Colon (tissue), 2 donors: ENCODE measurements around the gene TNP2.

Experiments used
- FAIRE-seq: peaks from 2 replicates; lab custom pipeline; 2012; peaks lifted over from hg19 to GRCh38; lab: Jason Lieb, UNC
- donor health status: control.
- donor health status: control.

TNP2 gene

DNA sequence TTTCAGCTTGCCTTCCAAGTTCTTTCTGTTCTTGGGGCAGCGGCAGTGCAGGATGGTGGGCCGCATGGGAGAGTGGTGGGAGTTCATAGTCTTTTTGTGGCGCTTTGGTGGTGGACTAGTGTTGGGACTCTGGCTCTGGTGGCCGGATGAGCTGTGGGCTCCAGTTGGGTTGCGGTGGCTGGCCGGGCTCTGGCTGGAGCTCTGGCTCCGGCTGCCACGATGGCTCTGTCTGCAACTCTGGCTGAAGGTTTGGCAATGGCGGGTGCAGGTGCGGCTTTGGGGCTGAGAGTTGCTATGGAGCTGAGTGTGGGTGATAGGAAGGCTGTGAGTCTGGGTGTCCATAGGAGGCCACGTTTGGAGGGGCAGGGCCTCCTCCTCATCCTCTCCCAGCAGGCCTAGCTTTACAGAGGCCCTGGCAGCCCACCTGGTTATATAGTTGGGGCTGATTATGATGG, at the start of gene TNP2:
Gene TNP2 (minus strand): TSS at position 405 of the 455 bp plus-strand sequence. CDS start 63 bp downstream, at position 342.
- no peak for FAIRE-seq

GRCh38 chr16:11318817-11319216, 49.7 kb upstream of the TNP2 start:
- no peak for FAIRE-seq

GRCh38 chr16:11316331-11317015, 47.3 kb upstream of the TNP2 start:
- no peak for FAIRE-seq

DNA sequence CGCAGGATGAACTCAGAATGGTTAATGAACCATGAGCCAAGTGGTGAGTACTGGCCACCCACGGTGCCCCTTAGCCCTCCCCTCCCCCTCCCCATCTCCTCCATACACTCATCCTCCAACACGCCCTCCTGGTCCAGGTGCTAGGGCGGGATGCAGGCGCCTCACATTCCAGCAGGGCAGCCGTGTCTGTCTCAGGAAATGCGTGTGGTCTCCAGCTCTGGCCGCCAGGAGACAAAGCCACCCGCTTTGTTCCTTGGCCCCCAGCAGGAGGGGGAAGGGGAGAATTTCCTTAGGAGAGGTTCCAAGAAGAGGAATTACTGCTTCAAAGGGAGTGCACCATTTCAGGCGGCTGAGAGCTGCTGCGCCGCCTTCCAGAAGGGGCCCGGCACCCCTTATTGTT, 46.4 kb upstream of the TNP2 start:
- no peak for FAIRE-seq

DNA sequence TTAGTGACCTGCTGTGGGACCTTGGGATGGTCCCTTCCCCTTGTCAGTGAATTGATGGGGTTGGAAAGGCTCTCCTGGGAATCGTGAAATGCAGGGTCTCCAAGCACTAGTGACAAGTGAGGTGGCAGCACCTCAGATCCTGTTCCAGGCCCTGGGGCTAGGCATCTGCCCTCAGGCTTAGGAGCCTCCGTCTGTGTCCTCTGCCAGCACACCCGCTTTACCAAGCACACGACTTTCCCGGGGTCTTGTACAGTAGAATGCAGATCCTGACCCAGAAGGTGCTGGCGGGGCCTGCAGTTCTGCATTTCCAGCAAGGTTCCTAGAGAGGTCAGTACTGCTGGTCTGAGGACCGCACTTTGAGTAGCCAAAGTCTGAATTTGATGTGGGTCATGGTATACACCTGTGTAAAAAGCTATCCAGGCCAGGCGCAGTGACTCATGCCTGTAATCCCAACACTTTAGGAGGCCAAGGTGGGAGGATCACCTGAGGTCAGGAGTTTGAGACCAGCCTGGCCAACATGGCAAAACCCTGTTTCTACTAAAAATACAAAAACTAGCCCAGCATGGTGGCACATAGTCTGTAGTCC, 45.3 kb upstream of the TNP2 start:
- no peak for FAIRE-seq

GRCh38 chr16:11313493-11314308, 44.6 kb upstream of the TNP2 start:
- FAIRE-seq = no peak

DNA sequence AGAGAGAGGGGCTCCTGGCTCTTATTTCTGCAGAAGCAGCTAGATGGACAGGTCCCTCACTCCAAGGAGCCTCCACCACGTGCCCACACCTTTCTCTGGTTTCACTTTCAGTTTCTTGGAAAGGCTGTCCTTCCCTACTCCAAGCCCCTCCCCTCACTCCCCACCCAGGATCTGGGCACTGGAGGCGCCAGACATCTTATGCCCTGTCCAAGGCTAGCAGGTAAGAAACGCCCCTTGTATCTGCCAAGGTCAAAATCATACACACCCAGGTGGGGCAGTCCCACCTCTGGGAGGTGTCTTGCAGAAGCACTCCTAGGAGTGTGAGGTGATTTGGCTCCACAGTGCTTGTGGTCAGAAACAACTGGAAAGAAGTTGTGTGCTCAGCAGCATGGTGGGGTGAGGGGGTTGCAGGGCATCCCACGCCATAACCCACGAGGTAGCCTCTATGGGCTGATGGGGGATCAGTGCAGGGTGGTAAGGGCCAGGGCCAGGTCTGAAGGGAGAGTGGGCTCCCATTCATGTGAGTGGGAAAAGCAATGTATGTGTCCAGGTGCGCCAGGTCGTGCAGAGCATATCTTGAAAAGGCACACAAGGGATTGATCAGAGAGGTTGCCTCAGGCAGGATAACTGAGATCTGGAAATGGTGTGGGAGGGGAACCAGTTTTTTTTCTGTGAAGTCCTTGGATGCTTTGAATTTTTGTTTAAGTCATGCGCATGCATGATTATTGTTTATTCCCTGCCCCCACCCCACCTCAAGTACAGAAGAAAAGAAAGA, 43.8 kb upstream of the TNP2 start:
- FAIRE-seq = no peak

DNA sequence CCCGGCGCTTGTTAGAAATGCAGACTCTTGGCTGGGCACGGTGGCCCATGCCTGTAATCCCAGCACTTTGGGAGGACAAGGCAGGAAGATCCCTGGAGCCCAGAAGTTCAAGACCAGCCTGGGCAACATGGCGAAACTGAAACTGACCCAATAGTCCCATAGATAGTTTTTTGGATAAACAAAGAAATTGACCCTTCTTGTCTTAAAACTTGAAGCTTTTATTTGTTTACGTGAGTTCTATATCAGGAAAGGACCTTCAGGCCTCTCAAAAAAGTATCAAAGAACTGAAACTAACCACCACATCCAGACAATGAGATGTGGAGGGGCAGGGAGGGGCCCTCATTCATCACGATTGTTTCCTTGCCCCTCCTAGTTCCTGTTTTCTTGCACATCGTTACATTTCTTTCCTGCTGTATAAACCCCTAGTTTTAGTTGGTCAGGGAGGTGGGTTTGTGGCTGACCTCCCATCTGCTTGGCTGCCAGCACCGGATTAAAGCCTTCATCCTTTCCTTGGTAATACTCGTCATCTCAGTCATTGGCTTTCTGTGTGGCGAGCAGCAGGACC, 42.0 kb upstream of the TNP2 start:
- no peak for FAIRE-seq

DNA sequence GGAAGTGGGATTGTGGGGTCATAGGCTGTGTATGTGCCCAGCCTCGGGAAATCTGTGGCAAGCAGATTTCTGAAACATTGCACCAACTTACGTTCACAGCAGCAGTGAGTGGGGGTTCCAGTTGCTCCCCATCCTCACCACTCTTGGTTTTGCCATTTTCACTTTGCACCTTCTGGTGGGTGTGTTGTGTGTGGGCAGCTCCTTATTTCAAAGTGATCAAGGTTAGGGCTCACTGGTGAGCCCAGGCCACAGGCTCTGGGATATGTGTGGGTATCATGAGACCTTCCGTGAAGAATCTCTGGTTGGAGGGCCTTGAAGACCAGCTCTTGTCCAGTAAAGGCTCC, 41.5 kb upstream of the TNP2 start:
- FAIRE-seq = no peak

- no peak for FAIRE-seq
Measured at GRCh38 chr16:11309895-11310633, 40.9 kb upstream of the TNP2 start.

DNA sequence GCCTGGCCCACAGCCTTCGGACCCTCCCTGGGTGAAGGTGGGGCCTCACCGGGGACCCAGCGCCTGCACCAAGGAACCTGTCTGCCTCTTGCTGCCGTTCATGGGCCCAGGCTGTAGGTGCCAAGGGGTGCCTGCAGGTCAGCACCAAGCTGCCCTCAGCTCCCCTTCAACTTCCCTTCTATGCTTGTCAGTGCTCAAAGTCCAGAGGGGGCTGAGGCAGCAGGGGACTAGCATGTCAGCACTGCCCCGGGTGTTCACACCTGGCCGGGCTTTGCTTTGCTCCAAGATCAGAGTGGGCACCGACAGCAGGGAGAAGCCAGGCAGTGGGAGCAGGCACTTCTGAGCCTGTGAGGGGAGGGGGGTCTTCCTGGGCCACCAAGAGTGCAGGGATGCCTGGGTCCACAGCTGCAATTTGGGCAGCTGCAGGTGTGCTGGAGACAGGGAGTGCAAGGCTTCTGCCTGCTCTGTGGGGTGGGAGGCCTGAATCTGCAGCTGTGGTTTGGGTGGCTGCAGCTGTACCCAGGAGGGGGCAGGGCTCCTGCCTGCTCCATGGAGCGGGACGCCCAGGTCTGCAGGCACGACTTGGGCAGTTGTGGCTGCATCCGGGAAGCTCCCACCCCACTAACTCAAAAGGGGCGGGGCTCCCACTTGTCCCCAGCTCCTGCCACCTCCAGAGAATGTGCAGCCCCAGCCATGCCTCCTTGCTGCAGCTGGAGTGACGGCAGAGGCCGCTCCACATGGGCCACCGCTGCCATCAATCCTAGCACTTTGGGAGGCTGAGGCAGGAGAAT, 39.6 kb upstream of the TNP2 start:
- FAIRE-seq = no peak

DNA sequence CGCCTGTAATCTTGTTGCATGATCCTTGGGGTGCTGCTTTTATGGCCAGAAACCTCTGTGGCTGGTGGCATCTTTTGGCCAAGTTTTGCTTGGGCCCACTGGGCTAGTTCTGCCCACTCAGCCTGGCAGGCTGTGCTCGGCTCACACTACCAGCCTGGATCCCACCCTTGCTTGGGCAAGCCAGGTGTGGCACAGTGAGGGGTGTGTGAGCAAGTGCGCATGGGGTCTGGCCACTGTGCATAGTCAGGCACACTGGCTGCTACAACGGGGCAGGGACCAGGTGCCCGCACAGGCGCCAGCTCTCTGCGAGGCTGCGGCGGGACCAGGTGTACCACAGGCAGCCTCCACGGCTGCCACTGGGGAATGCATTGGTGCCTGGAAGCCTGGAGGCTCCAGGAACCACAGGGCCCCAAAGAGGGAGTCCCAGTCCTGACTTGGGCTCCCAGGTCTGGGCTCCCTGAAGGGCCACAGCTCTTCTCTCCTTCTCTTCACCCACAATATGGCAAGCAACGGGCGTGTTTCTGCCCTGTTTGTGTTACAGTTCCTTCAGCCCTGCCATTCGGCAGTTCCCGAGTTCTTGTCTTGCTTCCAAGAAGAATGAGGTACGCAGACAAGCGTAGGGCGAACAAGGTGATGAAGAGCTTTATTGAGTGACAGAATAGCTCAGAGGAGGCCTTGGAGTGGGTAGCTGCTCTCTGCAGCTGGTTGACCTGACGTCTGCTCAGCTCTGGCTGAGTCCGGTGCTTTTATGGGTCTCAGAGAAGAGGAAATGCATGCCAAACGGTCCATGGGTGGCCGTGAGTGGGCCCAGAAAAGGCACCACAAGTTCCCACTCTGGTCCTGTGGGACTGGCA, 38.7 kb upstream of the TNP2 start:
- no peak for FAIRE-seq

- FAIRE-seq = no peak
Measured at GRCh38 chr16:11306997-11307638, 38.0 kb upstream of the TNP2 start.

DNA sequence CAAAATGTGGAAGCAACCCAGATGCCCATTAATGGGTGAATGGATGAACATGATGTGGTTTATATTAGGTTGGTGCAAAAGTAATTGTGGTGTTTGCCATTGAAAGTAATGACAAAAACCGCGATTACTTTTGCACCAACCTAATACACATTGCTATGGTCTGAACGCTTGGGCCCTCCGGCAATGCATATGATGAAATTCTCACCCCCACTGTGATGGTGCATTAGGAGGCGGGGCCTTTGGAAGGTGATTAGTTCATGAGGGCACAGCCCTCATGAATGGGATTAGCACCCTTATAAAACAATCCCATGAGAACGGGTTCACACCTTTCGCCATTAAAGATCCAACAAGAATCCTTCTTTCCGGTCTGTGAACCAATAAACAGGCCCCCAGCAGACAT, 37.3 kb upstream of the TNP2 start:
- FAIRE-seq = no peak

- no peak for FAIRE-seq
Measured at GRCh38 chr16:11303405-11304138, 34.4 kb upstream of the TNP2 start.

GRCh38 chr16:11302977-11303376, 33.9 kb upstream of the TNP2 start:
- FAIRE-seq = no peak

GRCh38 chr16:11301645-11302501, 32.7 kb upstream of the TNP2 start:
- no peak for FAIRE-seq

DNA sequence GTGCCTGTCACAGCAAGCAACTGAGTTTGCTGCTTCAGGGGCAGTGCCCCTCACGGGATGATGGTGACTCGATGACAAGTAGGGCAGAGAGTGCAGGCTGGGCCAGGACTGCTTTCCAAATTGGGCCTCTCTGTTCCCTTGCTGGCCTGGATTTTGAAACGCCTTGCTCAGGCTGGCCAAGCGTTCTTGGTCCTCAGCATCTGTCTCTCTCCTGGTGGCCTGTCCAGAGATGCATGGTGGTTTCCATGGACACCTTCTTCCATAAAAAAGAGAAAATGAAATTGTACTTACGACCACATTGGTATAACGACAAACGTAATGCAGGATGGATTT, 31.4 kb upstream of the TNP2 start:
- FAIRE-seq = no peak
